NCI-H1092 (cell line): ENCODE data around the gene AOPEP.

Experiments used
- DNase-seq: peaks from one replicate; lab custom pipeline; 2025; lab: John Stamatoyannopoulos, UW

Gene AOPEP

GRCh38 chr9:94918038-94918753 is 191.7 kb downstream of the AOPEP start:
- DNase-seq, result no peak

GRCh38 chr9:94919376-94920098 is 193.0 kb downstream of the AOPEP start:
- no peak for DNase-seq

GRCh38 chr9:94920420-94921091 is 194.1 kb downstream of the AOPEP start:
- no peak for DNase-seq

GRCh38 chr9:94921092-94921471 is 194.6 kb downstream of the AOPEP start:
- no peak for DNase-seq

DNA sequence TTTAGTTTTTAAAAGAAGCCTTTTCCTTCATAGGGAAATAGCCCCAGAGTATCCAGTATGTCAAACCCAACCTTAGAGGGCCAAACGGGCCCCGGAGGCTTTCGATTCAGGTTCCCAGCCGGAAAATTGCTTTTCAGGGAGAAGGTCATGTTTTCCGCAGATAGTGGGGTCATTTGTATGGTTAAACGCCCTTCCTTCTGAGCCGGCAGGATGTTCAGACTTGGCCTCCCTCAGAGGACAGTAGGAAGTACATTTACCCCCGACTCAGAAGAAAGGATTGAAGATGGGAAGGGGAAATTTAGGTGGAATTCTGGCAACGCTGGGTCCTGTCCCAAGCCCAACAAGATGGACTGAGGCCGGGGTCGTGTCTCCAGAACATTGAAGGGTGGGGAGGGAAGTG is 195.2 kb downstream of the AOPEP start:
- DNase-seq, result no peak

DNA sequence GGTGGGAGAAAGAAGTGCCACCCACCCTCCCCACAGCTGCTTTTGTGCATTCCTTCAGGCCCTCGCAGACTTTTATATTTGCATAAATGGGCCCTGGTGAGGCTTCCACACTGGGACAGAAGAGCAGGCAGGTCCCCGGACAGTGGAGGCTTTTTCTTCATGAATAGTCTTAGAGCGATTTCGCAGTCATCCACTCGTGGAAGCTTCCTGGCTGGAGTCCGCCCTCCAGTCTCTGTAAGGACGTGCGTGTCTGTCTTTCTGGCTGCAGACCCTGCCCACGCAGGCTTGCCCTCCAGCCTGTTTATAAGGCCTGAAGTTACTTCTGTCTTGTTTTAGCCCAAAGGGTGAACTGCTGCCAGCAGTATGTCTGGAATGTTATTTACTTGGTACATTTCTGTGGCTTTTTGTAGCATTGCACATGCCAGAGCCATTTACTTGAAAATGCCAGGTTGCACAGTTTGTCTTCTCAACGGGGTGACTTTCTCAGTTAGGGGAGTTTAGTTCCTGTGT is 195.7 kb downstream of the AOPEP start:
- DNase-seq, result no peak

DNA sequence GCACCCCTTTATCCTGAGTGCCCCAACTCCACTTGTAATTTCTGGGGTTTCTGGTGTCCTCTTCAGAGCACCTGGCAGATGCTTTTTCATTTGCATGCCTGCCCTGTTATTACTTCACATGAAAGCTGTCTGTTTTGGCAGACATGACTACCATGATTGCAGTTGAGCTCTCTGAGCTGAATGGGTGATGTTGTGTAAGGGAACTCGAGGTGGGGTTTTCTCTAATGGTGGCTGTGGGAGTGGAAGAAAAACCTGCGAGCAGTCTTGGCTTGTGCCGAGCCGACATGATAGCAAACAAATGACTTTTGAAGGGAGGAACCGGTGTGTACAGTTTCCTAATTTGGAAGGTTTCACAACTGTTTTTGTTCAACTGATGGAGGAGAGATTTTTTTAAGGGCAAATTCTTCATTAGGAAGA is 196.2 kb downstream of the AOPEP start:
- no peak for DNase-seq

DNA sequence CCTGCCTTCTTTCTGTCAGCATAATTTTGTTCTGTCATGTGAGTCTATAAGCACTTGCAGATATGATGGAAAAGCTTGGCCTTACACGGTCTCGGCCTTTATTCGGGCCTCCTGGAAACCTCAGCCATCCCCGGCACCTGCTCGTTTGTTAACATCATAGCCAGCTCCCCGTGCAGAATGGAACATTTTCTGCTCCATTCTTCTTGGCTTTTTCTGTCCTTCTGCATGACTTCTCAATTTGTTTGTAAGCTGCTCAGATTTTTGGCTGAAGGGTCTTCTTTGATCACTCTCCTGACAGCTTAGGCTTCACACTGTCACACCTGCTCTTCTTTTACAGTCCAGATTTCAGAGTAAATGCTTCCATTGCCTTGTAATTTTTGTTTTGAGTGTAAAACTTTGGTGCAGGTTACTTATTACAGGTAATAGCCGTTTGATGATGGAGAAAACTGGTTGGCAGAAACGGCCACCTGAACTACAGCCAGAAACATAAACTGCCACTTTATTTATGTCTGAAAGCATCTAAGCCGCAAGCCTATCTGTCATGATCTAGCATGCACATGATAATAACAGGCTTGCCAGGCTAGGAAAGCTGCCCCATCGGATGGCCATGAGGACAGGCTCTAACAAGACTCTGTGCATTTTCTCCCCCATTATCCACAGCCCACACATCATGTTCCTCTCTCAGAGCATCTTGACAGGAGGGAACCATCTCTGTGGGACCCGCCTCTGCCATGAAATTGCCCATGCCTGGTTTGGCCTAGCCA is 197.0 kb downstream of the AOPEP start:
- DNase-seq, result no peak

DNA sequence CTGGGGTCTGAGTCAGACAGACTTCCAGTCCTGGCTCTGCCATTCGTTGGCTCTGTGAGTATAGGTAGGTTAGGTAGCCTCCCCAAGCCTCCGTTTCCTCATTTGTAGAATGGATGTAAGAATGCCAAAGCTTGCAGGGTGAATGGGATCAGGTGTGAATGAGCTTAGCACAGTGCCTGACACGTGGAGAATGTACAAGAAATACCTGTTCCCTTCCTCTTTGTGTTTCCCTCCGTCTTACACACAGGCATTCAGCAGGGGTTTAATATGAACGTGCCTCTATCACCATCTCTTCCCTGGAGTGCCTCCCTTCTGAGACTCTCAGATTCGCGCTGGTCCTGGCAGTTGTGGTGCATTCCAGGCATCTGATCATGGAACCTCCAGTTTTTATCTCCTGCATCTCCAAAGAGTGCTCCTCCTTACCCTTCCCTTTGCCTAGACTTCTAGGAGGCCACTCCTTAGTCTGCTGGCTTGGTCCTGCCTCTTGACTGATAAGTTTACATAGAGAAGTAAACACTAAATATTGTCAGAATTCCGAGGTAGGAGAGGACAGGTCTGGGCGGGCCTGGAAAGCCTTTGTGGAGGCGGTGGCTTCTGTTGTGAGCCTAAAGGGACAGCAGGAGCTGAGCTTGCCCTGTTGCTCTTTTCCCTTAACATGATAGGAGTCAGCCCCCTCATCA is 199.4 kb downstream of the AOPEP start:
- no peak for DNase-seq

DNA sequence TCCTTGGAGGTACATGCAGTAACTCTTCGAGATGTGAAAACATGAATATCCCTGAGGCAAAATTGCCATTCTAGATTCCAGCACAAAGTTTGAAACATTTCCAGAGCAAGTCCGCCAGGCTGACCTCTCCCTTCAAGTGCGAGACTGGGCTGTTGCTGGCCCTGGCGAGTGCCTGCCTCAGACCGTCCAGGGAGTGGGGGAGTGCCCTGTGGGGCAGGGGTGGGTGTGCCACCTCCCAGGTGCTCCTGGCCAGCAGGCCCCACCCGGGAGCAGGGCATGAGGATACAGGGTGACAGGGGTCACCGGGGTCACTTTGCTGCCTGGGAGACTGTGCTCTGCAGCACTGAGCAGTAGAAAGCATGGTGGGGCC is 199.9 kb downstream of the AOPEP start:
- no peak for DNase-seq

- no peak for DNase-seq
Measured at GRCh38 chr9:94927048-94927761, 200.7 kb downstream of the AOPEP start.

GRCh38 chr9:94927762-94928670 is 201.5 kb downstream of the AOPEP start:
- no peak for DNase-seq

DNA sequence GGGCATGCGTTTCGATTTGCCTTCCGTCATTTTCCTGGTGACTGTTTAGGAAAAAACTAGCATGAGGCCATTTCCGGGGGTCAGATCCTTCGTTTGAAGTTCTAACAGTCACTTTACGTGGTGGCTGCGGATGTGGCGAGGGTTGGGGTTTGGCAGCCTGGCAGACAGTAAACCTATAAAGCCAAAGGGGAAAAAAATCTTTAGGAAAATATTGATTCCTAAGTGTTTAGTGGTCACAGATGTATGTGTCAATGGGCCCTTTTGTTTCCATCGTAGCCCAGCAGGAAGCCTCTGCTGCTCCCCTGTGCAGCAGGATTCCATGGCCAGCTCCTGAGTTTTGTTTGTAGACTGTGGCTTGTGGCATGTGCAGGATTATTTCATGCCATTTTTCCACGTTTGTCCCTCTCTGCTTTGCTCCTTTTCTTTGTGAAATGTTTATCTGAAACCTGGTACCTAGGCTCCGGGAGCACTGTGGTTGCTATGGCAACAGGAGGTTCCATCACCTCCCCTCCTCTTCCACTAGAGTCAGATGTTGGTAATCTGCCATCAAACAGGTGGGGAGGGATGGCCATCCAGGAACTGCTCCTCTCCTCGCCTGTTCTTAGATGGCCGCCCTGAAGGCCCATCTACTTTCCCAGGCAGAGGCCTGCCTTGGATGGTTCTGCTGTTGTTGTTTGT is 202.3 kb downstream of the AOPEP start:
- no peak for DNase-seq

DNA sequence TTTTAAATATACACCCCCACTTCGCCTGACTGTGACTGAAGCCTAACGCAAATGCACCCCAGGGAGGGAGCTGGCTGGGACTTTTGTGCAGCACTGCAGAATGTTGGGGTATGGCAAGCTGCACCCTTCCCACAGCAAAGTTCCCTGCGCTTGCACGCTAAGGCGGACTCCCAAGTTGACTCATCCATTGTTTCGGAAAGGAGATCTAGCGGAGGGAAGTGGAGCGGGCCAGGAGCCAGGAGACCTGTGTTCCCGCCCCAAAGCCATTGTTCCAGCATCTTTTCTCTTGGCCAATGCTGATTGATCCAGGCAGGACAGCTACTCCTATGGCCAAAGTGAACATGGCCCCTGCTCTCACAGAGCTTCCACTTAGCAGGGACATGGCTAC is 202.9 kb downstream of the AOPEP start:
- DNase-seq, result no peak

DNA sequence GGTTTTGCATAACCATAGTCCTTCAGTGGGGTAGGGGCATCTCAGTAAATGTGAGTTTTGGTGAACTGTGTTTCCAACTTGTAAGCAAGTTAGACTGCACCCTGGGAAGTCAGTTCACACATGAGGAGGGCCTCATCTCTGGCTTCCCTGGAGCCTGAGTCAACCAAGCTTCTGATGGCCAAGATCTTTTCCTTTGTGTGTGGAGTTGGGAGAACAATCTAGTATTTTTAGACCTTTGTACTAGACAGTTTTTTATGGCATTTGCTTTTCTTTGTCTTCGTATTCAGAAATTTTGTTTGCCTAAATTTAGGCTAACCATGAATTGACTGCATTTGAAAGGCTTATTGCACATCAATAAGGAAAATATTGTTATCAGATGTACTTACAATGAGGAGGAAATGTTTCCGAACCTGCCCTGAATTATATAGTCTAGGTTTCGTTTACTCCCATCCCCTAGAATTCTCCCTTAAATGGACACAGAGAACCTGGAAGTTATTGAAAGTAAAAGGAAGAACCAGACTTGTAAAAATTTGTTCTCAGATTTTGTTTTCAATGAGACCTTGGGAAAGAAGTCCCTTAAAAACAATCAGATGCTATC is 204.6 kb downstream of the AOPEP start:
- DNase-seq, result no peak

- DNase-seq, result no peak
Measured at GRCh38 chr9:94931740-94932139, 205.2 kb downstream of the AOPEP start.

- DNase-seq, result no peak
Measured at GRCh38 chr9:94932652-94933510, 206.4 kb downstream of the AOPEP start.

GRCh38 chr9:94933511-94933828 is 207.0 kb downstream of the AOPEP start:
- DNase-seq, result no peak
